Neural progenitor cell (in vitro differentiated cells): Measurements from ENCODE around the gene MFSD11. TPM values are rescaled to one million over a fixed set of nuclear protein-coding genes. Genes with fewer than 3 reads are reported as not detected.

Experiments
- DNase-seq: peaks from one replicate; pipeline ENCODE4 v3.0.0-alpha.2; 2016; ENCODE audit warnings: low spot score
- H2AFZ ChIP-seq: fragments of 200-600 bp; sonication (generic); replicated peaks from 2 replicates; pipeline ENCODE4 v1.6.1; 2016; ENCODE audit warnings: antibody characterized with exemption
- H3F3A ChIP-seq: fragments of 200-600 bp; sonication (generic); 2 replicates; pipeline ENCODE4 v1.6.1; 2016; ENCODE audit warnings: antibody characterized with exemption, low read depth
- H3K27ac ChIP-seq: fragments of 200-600 bp; sonication (generic); 2 replicates; pipeline ENCODE4 v1.5.1; 2016; ENCODE audit warnings: mild to moderate bottlenecking
- H3K27me3 ChIP-seq: fragments of 200-600 bp; sonication (generic); 2 replicates; pipeline ENCODE4 v1.6.1; 2016; ENCODE audit warnings: mild to moderate bottlenecking, moderate library complexity
- H3K36me3 ChIP-seq: fragments of 200-600 bp; sonication (generic); 2 replicates; pipeline ENCODE4 v1.5.1; 2016
- H3K4me1 ChIP-seq: fragments of 200-600 bp; sonication (generic); 2 replicates; pipeline ENCODE4 v1.6.1; 2016; ENCODE audit warnings: mixed run types
- H3K4me2 ChIP-seq: fragments of 200-600 bp; sonication (generic); 2 replicates; pipeline ENCODE4 v1.6.1; 2016
- H3K4me3 ChIP-seq: fragments of 200-600 bp; sonication (generic); 2 replicates; pipeline ENCODE4 v1.5.1; 2016
- H3K79me2 ChIP-seq: fragments of 200-600 bp; sonication (generic); 2 replicates; pipeline ENCODE4 v1.6.1; 2016; ENCODE audit warnings: low read depth
- H3K9ac ChIP-seq: fragments of 200-600 bp; sonication (generic); 2 replicates; pipeline ENCODE4 v1.6.1; 2016
- H3K9me3 ChIP-seq: fragments of 200-600 bp; sonication (generic); 2 replicates; pipeline ENCODE4 v1.5.1; 2016; ENCODE audit warnings: low read depth
- H4K20me1 ChIP-seq: fragments of 200-600 bp; sonication (generic); 2 replicates; pipeline ENCODE4 v1.6.1; 2016; ENCODE audit warnings: low read depth
- H3K27ac Mint-ChIP-seq: 3 replicates; pipeline ENCODE4 v1.8.0; 2021; ENCODE audit warnings: mixed read lengths
- H3K27me3 Mint-ChIP-seq: 2 replicates; pipeline ENCODE4 v1.8.0; 2022; ENCODE audit warnings: low read depth, mild to moderate bottlenecking, inconsistent platforms, moderate library complexity, mixed read lengths; ENCODE audit not compliant: insufficient read depth
- H3K36me3 Mint-ChIP-seq: 3 replicates; pipeline ENCODE4 v1.8.0; 2021; ENCODE audit warnings: mixed read lengths
- H3K4me1 Mint-ChIP-seq: 3 replicates; pipeline ENCODE4 v1.8.0; 2021; ENCODE audit warnings: mixed read lengths
- H3K4me3 Mint-ChIP-seq: 3 replicates; pipeline ENCODE4 v1.8.0; 2021; ENCODE audit warnings: mild to moderate bottlenecking, moderate library complexity, mixed read lengths
- H3K9me3 Mint-ChIP-seq: 3 replicates; pipeline ENCODE4 v1.8.0; 2020; ENCODE audit warnings: mixed read lengths
- CTCF ChIP-seq: fragments of 200-600 bp; sonication (generic); IDR thresholded peaks from 2 replicates; pipeline ENCODE4 v1.5.1; 2017; ENCODE audit warnings: antibody characterized with exemption, mild to moderate bottlenecking
- EZH2 ChIP-seq: fragments of 200-600 bp; sonication (generic); IDR thresholded peaks from 2 replicates; pipeline ENCODE4 v1.6.1; 2017; ENCODE audit warnings: antibody characterized with exemption, mild to moderate bottlenecking, moderate library complexity
- EZH2phosphoT487 ChIP-seq: fragments of 200-600 bp; sonication (generic); IDR thresholded peaks from 2 replicates; pipeline ENCODE4 v1.6.1; 2017; ENCODE audit warnings: antibody characterized with exemption
- total RNA-seq: library from RNA; depleted of rRNA; stranded (reverse); fragments of >200 nt; gene quantifications from 2 replicates; pipeline ENCODE4 v1.2.3, GENCODE V29; 2015; ENCODE audit warnings: low replicate concordance

Gene MFSD11
- total RNA-seq, 1 donor from 2014 or later = 25.7 TPM

- peak overlapping the region; percentile 66 for H3K27ac Mint-ChIP-seq
- no peak overlapping the region for H3K27ac ChIP-seq
- TF ChIP-seq CTCF (no peak), EZH2 (no peak), EZH2phosphoT487 (no peak)
Observed at GRCh38 chr17:76789235-76789788, 51.4 kb downstream of the MFSD11 start.

GRCh38 chr17:76791053-76791980 lies 53.4 kb downstream of the MFSD11 start:
- Histone ChIP-seq H3K79me2 (no peaks in the 10 kb centered on the region), H3K4me2 (no peak overlapping the region), H3F3A (no peaks in the 10 kb centered on the region), H3K4me1 (no peaks in the 10 kb centered on the region), H4K20me1 (no peaks in the 10 kb centered on the region), H3K27me3 (no peaks in the 10 kb centered on the region), H3K9me3 (no peaks in the 10 kb centered on the region), H3K36me3 (no peaks in the 10 kb centered on the region), H3K27ac (no peak overlapping the region), H2AFZ (no peak overlapping the region), H3K4me3 (no peak overlapping the region), H3K9ac (no peak overlapping the region)
- H3K27me3 Mint-ChIP-seq = peaks cover 3% of the 10 kb centered on the region
- peaks cover 31% of the 10 kb centered on the region for H3K4me1 Mint-ChIP-seq
- H3K27ac Mint-ChIP-seq = peak overlapping the region; percentile 42
- peaks cover 5% of the 10 kb centered on the region for H3K36me3 Mint-ChIP-seq
- H3K9me3 Mint-ChIP-seq = peaks cover 2% of the 10 kb centered on the region
- H3K4me3 Mint-ChIP-seq = no peak overlapping the region
- DNase-seq = no peak
- TF ChIP-seq CTCF (no peak), EZH2 (no peak), EZH2phosphoT487 (no peak)

More at GRCh38 chr17:76789235-76789788, 51.4 kb downstream of the MFSD11 start:
- H3K79me2 ChIP-seq = no peaks in the 10 kb centered on the region
- Mint-ChIP-seq H3K4me1 (peaks cover 31% of the 10 kb centered on the region), H3K36me3 (peaks cover 9% of the 10 kb centered on the region), H3K9me3 (peaks cover 2% of the 10 kb centered on the region), H3K4me3 (no peak overlapping the region), H3K27me3 (peaks cover 3% of the 10 kb centered on the region)
- no peak overlapping the region for H3K9ac ChIP-seq
- no peak overlapping the region for H3K4me2 ChIP-seq
- H3K36me3 ChIP-seq = no peaks in the 10 kb centered on the region
- H3K9me3 ChIP-seq = no peaks in the 10 kb centered on the region
- H3K4me3 ChIP-seq = no peak overlapping the region
- H3K4me1 ChIP-seq = no peaks in the 10 kb centered on the region
- H3F3A ChIP-seq = no peaks in the 10 kb centered on the region
- no peaks in the 10 kb centered on the region for H4K20me1 ChIP-seq
- H2AFZ ChIP-seq = no peak overlapping the region
- H3K27me3 ChIP-seq = no peaks in the 10 kb centered on the region
- DNase-seq = no peak

GRCh38 chr17:76792348-76792747 lies 54.4 kb downstream of the MFSD11 start:
- no peaks in the 10 kb centered on the region for H3K27me3 ChIP-seq
- no peak overlapping the region for H3K4me2 ChIP-seq
- H3K27ac ChIP-seq = no peak overlapping the region
- H3K9me3 ChIP-seq = no peaks in the 10 kb centered on the region
- H3K4me1 ChIP-seq = no peaks in the 10 kb centered on the region
- no peak for TF ChIP-seq EZH2
- H3K36me3 ChIP-seq = no peaks in the 10 kb centered on the region
- DNase-seq = no peak
- H3K27me3 Mint-ChIP-seq = peaks cover 2% of the 10 kb centered on the region
- no peaks in the 10 kb centered on the region for H4K20me1 ChIP-seq
- peaks cover 31% of the 10 kb centered on the region for H3K4me1 Mint-ChIP-seq
- no peak overlapping the region for H3K27ac Mint-ChIP-seq
- H3K4me3 ChIP-seq = no peak overlapping the region
- H3F3A ChIP-seq = no peaks in the 10 kb centered on the region
- H2AFZ ChIP-seq = no peak overlapping the region
- H3K9me3 Mint-ChIP-seq = peaks cover 2% of the 10 kb centered on the region
- H3K9ac ChIP-seq = no peak overlapping the region
- H3K4me3 Mint-ChIP-seq = no peak overlapping the region
- H3K36me3 Mint-ChIP-seq = peaks cover 5% of the 10 kb centered on the region
- no peaks in the 10 kb centered on the region for H3K79me2 ChIP-seq

- Histone ChIP-seq H3K4me2 (no peak overlapping the region), H3K4me1 (no peaks in the 10 kb centered on the region), H3K79me2 (no peaks in the 10 kb centered on the region), H3K27me3 (no peaks in the 10 kb centered on the region), H3K9me3 (no peaks in the 10 kb centered on the region), H2AFZ (no peak overlapping the region), H4K20me1 (no peaks in the 10 kb centered on the region), H3K4me3 (no peak overlapping the region), H3K27ac (no peak overlapping the region), H3K9ac (no peak overlapping the region), H3K36me3 (no peaks in the 10 kb centered on the region), H3F3A (no peaks in the 10 kb centered on the region)
- Mint-ChIP-seq H3K4me1 (peaks cover 26% of the 10 kb centered on the region), H3K27me3 (no peaks in the 10 kb centered on the region), H3K9me3 (peaks cover 2% of the 10 kb centered on the region), H3K36me3 (peaks cover 5% of the 10 kb centered on the region), H3K4me3 (no peak overlapping the region), H3K27ac (peak overlapping the region; percentile 57)
- peak; percentile 51 for DNase-seq
- TF ChIP-seq EZH2 (no peak), CTCF (peak; percentile 49)
Observed at GRCh38 chr17:76793775-76794174, 55.9 kb downstream of the MFSD11 start.
